Suprapubic skin (tissue), 3 donors: Measurements from ENCODE around the gene FAM151B.

Source experiments
- POLR2AphosphoS5 ChIP-seq, 3 donors: sonication (generic); formaldehyde crosslinking; IDR thresholded peaks; one replicate each; pipeline ENCODE4 v1.6.1; 2017; ENCODE audit warnings: antibody characterized with exemption in 3 of 3
- TF ChIP-seq, protein P1 (sequence below), 2 donors: fragments of 200-600 bp in 1 of 2; fragments of 450-650 bp in 1 of 2; sonication (generic) in 1 of 2; IDR thresholded peaks; one replicate each; pipeline ENCODE4 v1.5.1; 2016 to 2019; ENCODE audit warnings: antibody characterized with exemption in 2 of 2, mild to moderate bottlenecking in 1 of 2, moderate library complexity in 1 of 2

DNA sequence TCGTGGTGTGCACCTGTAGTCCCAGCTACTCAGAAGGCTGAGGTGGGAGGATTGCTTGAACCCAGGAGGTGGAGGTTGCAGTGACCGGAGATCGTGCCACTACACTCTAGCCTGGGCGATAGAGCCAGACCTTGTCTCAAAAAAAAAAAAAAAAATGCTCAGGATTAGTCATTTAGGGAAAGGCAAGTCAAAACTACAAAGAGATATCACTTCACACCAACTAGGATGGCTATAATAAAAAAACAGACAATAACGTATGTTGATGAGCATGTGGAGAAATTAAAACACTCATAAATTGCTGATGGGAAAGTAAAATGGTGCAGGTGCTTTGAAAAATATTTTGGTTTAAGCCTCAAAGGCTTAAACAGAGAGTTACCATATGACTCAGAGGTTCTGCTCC lies 88.5 kb downstream of the FAM151B start:
- TF ChIP-seq, protein P1, sequence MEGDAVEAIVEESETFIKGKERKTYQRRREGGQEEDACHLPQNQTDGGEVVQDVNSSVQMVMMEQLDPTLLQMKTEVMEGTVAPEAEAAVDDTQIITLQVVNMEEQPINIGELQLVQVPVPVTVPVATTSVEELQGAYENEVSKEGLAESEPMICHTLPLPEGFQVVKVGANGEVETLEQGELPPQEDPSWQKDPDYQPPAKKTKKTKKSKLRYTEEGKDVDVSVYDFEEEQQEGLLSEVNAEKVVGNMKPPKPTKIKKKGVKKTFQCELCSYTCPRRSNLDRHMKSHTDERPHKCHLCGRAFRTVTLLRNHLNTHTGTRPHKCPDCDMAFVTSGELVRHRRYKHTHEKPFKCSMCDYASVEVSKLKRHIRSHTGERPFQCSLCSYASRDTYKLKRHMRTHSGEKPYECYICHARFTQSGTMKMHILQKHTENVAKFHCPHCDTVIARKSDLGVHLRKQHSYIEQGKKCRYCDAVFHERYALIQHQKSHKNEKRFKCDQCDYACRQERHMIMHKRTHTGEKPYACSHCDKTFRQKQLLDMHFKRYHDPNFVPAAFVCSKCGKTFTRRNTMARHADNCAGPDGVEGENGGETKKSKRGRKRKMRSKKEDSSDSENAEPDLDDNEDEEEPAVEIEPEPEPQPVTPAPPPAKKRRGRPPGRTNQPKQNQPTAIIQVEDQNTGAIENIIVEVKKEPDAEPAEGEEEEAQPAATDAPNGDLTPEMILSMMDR (IDR thresholded peaks at IDR 0.05), result no peak
- no peak for TF ChIP-seq POLR2AphosphoS5 (IDR thresholded peaks at IDR 0.05)
